Suprapubic skin (tissue), 4 donors: ENCODE results near the gene RLBP1. TPM values are rescaled to one million over a fixed set of nuclear protein-coding genes. Genes with fewer than 3 reads are reported as not detected.

Source experiments
- DNase-seq, 2 donors: peaks; one replicate each; pipeline ENCODE4 v3.0.0-alpha.2; 2019; ENCODE audit warnings: low spot score in 2 of 2
- H3K27ac ChIP-seq: fragments of 200-600 bp; sonication (generic); one replicate; pipeline ENCODE4 v1.5.1; 2019
- H3K27me3 ChIP-seq: fragments of 200-600 bp; sonication (generic); one replicate; pipeline ENCODE4 v1.5.1; 2019
- H3K36me3 ChIP-seq: fragments of 200-600 bp; sonication (generic); one replicate; pipeline ENCODE4 v1.5.1; 2019
- H3K4me1 ChIP-seq: fragments of 200-600 bp; sonication (generic); one replicate; pipeline ENCODE4 v1.5.1; 2019
- H3K4me3 ChIP-seq: fragments of 200-600 bp; sonication (generic); one replicate; pipeline ENCODE4 v1.5.1; 2019; ENCODE audit warnings: mild to moderate bottlenecking
- H3K9me3 ChIP-seq: fragments of 200-600 bp; sonication (generic); one replicate; pipeline ENCODE4 v1.5.1; 2019
- EP300 ChIP-seq: sonication (generic); formaldehyde crosslinking; IDR thresholded peaks from one replicate; pipeline ENCODE4 v1.6.1; 2017; ENCODE audit warnings: antibody characterized with exemption
- POLR2A ChIP-seq, 2 donors: fragments of 450-650 bp; IDR thresholded peaks; one replicate each; pipeline ENCODE4 v1.6.1; 2017; ENCODE audit warnings: antibody characterized with exemption in 2 of 2, mild to moderate bottlenecking in 2 of 2, moderate library complexity in 2 of 2
- POLR2AphosphoS5 ChIP-seq, 3 donors: sonication (generic); formaldehyde crosslinking; IDR thresholded peaks; one replicate each; pipeline ENCODE4 v1.6.1; 2017; ENCODE audit warnings: antibody characterized with exemption in 3 of 3
- WGBS: methylation state at CpG from one replicate; pipeline ENCODE4 v1.1.5; 2018; 5-methylcytosine and 5-hydroxymethylcytosine counted together
- total RNA-seq, 4 donors: library from RNA; depleted of rRNA; stranded (reverse); fragments of >200 nt; gene quantifications; one replicate each; pipeline ENCODE4 v1.1.0, GENCODE V29; 2016
- TF ChIP-seq, protein P1 (sequence below), 2 donors: fragments of 200-600 bp in 1 of 2; fragments of 450-650 bp in 1 of 2; sonication (generic) in 1 of 2; IDR thresholded peaks; one replicate each; pipeline ENCODE4 v1.5.1; 2016 to 2019; ENCODE audit warnings: antibody characterized with exemption in 2 of 2, mild to moderate bottlenecking in 1 of 2, moderate library complexity in 1 of 2

The RLBP1 gene
- total RNA-seq, 4 donors from 2014 or later = not detected

DNA sequence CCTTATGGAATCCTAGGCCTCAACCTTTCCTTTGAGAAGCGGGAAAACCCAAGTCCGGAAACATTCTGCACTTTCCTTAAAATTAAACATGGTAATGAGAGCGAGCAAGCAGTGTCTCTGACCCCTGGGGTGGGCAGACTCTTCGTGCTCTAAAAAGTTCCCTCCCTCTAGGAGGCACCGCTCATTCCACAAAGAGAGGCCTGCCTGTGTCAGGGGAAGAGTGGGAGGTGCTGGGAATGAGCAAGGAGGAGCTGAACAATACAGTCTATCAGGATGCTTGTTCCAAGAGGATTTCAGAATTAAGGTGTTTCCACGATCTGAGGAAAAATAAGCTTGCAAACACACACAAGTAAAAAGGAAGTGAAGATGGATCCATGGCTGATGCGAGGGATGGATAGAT is 6.0 kb upstream of the RLBP1 start:
- DNase-seq = no peak
- H3K27ac ChIP-seq = no peak overlapping the region
- no peaks in the 10 kb centered on the region for H3K36me3 ChIP-seq
- H3K4me1 ChIP-seq = no peaks in the 10 kb centered on the region
- H3K9me3 ChIP-seq = no peaks in the 10 kb centered on the region
- TF ChIP-seq, protein P1, sequence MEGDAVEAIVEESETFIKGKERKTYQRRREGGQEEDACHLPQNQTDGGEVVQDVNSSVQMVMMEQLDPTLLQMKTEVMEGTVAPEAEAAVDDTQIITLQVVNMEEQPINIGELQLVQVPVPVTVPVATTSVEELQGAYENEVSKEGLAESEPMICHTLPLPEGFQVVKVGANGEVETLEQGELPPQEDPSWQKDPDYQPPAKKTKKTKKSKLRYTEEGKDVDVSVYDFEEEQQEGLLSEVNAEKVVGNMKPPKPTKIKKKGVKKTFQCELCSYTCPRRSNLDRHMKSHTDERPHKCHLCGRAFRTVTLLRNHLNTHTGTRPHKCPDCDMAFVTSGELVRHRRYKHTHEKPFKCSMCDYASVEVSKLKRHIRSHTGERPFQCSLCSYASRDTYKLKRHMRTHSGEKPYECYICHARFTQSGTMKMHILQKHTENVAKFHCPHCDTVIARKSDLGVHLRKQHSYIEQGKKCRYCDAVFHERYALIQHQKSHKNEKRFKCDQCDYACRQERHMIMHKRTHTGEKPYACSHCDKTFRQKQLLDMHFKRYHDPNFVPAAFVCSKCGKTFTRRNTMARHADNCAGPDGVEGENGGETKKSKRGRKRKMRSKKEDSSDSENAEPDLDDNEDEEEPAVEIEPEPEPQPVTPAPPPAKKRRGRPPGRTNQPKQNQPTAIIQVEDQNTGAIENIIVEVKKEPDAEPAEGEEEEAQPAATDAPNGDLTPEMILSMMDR (IDR thresholded peaks at IDR 0.05) = no peak
- TF ChIP-seq EP300 (no peak), POLR2AphosphoS5 (IDR thresholded peaks at IDR 0.05) (no peak), POLR2A (IDR thresholded peaks at IDR 0.05) (no peak)
- no peak overlapping the region for H3K4me3 ChIP-seq
- 81% methylated on average over 7 of the region's 7 CpGs for WGBS
- H3K27me3 ChIP-seq = no peaks in the 10 kb centered on the region

DNA sequence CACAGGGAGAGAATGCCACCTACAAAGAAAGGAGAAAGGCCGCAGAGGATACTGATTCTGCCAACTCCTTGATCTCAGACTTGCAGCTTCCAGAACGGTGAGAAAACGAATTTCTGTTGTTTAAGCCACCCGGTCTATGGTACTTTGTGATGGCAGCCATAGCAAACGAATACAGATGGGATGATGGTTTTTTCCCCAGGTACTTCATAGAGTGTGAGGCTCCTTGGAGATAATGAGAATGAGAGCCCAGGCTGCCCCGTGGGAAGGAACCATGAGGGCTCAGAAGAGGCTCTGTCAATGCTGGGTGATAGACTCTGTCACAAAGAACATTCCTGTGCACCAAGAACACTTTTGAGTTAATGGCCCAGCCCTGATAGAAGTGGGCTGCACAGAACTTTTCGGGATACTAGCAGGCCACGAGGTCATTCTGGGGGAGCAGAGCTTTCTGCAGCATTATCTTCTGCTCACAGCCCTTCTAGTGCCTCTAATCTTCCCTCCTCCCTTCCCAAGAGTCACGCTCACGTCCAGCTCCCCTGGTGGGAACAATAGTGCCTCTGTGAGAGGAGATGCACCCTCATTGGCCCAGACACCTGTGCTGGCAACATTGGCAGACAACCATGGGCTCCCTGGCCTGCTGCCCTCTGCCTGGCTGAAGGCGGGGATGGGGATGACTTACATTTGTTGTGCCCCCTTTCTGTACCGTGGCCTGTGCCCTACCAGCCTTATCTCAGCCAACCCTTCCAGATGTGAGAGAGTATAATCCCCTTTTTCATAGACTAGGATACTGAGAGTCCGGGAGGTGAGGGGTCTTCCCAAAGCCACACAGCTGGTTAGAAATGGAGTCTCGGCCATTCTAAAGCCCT is 5.2 kb upstream of the RLBP1 start:
- no peak overlapping the region for H3K27ac ChIP-seq
- H3K4me3 ChIP-seq = no peak overlapping the region
- DNase-seq = no peak
- WGBS = 93% methylated on average over 14 of the region's 14 CpGs
- H3K9me3 ChIP-seq = no peaks in the 10 kb centered on the region
- H3K27me3 ChIP-seq = no peaks in the 10 kb centered on the region
- TF ChIP-seq POLR2A (IDR thresholded peaks at IDR 0.05) = no peak
- TF ChIP-seq, protein P1 (IDR thresholded peaks at IDR 0.05) = no peak
- no peak for TF ChIP-seq POLR2AphosphoS5 (IDR thresholded peaks at IDR 0.05)
- no peak for TF ChIP-seq EP300
- no peaks in the 10 kb centered on the region for H3K36me3 ChIP-seq
- H3K4me1 ChIP-seq = no peaks in the 10 kb centered on the region

DNA sequence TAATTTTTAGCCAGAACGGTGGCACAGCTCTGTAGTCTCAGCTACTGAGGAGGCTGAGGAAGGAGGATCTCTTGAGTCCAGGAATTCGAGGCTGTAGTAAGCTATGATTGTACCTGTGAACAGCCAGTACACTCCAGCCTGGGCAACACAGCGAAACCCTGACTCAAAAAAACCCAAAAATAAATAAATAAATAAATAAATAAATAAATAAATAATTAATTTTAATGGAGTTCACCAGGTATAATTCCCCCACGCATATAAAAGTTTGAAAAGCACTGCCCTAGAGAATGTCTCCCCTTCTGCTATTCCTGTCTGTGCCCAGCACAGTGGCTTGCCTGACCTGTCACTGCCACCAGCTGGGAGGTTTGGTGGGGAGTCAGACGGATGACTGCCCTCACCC is 4.2 kb upstream of the RLBP1 start:
- no peak for TF ChIP-seq EP300
- no peak for TF ChIP-seq POLR2A (IDR thresholded peaks at IDR 0.05)
- TF ChIP-seq, protein P1 (IDR thresholded peaks at IDR 0.05) = no peak
- no peak for TF ChIP-seq POLR2AphosphoS5 (IDR thresholded peaks at IDR 0.05)
- Histone ChIP-seq H3K27me3 (no peaks in the 10 kb centered on the region), H3K27ac (no peak overlapping the region), H3K9me3 (no peaks in the 10 kb centered on the region), H3K36me3 (no peaks in the 10 kb centered on the region), H3K4me1 (no peaks in the 10 kb centered on the region), H3K4me3 (no peak overlapping the region)
- 96% methylated on average over 5 of the region's 5 CpGs for WGBS
- no peak for DNase-seq

DNA sequence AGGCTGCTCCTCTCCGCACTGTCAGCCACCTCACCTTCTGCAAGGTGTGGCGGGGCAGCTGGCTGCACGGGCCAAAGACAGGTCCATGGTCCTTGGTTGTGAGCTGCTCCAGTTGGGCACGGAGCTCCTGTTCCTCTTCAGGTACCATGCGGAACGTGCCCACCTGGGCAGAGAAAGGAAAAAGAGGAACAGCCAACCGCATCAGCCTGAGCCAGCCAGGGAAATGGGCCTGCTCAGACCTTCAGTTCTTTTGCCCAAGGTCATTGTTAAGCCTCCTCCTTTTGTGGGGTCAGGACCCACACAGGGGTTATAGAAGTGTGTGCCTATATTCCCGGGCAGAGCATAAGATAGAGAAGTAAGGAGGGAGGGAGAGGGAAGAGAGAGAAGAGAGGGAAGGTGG is 2.8 kb downstream of the RLBP1 start:
- no peak overlapping the region for H3K4me3 ChIP-seq
- no peaks in the 10 kb centered on the region for H3K4me1 ChIP-seq
- DNase-seq = no peak
- TF ChIP-seq POLR2A (IDR thresholded peaks at IDR 0.05) = no peak
- TF ChIP-seq, protein P1 (IDR thresholded peaks at IDR 0.05) = no peak
- TF ChIP-seq EP300 = no peak
- TF ChIP-seq POLR2AphosphoS5 (IDR thresholded peaks at IDR 0.05) = no peak
- 92% methylated on average over 8 of the region's 8 CpGs for WGBS
- no peaks in the 10 kb centered on the region for H3K9me3 ChIP-seq
- H3K27me3 ChIP-seq = no peaks in the 10 kb centered on the region
- no peak overlapping the region for H3K27ac ChIP-seq
- no peaks in the 10 kb centered on the region for H3K36me3 ChIP-seq

DNA sequence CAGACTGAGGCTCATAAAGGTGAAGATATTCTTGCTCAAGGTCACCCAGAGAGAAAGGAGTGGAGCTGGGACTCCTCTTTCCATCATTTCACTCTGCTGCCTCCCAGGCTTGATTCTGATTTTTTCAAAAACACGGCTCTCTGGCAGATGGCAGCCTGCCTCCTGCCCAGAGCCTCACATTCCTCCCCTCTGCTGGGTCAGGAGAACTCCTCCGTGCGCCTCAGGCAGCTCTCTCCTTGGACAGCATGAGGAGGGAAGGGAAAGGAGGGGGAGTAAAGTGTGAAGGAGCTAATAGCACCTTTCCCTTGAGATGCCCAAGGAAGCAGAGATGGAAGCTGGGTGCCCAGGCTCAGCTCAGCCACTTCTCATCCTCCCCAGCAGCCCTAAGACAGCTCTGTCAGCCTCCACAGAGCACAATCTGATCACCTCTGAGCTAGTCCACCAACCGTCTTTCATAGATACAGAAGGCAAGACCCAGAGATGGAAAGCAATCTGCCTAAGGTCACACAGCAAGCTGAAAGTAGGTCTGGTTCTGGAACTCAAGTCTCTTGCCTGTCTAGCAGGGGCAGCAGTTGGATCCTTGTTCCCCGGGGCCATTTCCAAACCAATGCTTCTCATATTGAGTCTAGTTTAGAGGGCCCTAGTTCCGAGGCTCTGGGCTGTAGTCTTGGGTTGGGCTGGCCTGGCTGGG is 3.5 kb downstream of the RLBP1 start:
- 59% methylated on average over 4 of the region's 6 CpGs for WGBS
- DNase-seq = no peak
- H3K4me1 ChIP-seq = no peaks in the 10 kb centered on the region

More for the DNA sequence above, 3.5 kb downstream of the RLBP1 start:
- TF ChIP-seq, protein P1 (IDR thresholded peaks at IDR 0.05) = no peak
- TF ChIP-seq EP300 (no peak), POLR2AphosphoS5 (IDR thresholded peaks at IDR 0.05) (no peak)
- Histone ChIP-seq H3K4me3 (no peak overlapping the region), H3K27me3 (no peaks in the 10 kb centered on the region), H3K36me3 (no peaks in the 10 kb centered on the region), H3K9me3 (no peaks in the 10 kb centered on the region), H3K27ac (no peak overlapping the region)
